Neural cell (in vitro differentiated cells): ENCODE data around the gene EXD3. TPM values are rescaled to one million over a fixed set of nuclear protein-coding genes. Genes with fewer than 3 reads are reported as not detected.

ENCODE experiments used
- H2AFZ ChIP-seq: fragments of 200-600, 300-800 bp; sonication (generic), shearing (Covaris generic); 2 replicates; pipeline ENCODE4 v1.6.0; 2014; ENCODE audit warnings: low read depth, mild to moderate bottlenecking, antibody characterized with exemption, low read length, moderate library complexity
- H3F3A ChIP-seq: fragments of 200-600 bp; shearing (Covaris generic); 2 replicates; pipeline ENCODE4 v1.6.1; 2016; ENCODE audit warnings: mild to moderate bottlenecking, moderate library complexity, mixed read lengths, antibody characterized with exemption, low read length; ENCODE audit not compliant: insufficient read depth, poor library complexity, severe bottlenecking
- H3K27ac ChIP-seq: fragments of 200-600, 300-800 bp; sonication (generic), shearing (Covaris generic); 2 replicates; pipeline ENCODE4 v1.5.1; 2014; ENCODE audit warnings: mild to moderate bottlenecking, low read length, moderate library complexity
- H3K27me3 ChIP-seq: fragments of 300-800, 200-600 bp; sonication (generic), shearing (Covaris generic); 2 replicates; pipeline ENCODE4 v1.6.0; 2014; ENCODE audit warnings: mild to moderate bottlenecking, low read depth, low read length, moderate library complexity; ENCODE audit not compliant: insufficient read depth
- H3K36me3 ChIP-seq: fragments of 300-800, 200-600 bp; sonication (generic), shearing (Covaris generic); 2 replicates; pipeline ENCODE4 v1.5.1; 2014; ENCODE audit warnings: mild to moderate bottlenecking, antibody characterized with exemption, low read length, moderate library complexity; ENCODE audit not compliant: insufficient read depth
- H3K4me2 ChIP-seq: fragments of 300-800, 200-600 bp; sonication (generic), shearing (Covaris generic); 2 replicates; pipeline ENCODE4 v1.6.0; 2014; ENCODE audit warnings: mild to moderate bottlenecking, low read length
- H3K4me3 ChIP-seq: fragments of 300-800, 200-600 bp; sonication (generic), shearing (Covaris generic); 2 replicates; pipeline ENCODE4 v1.5.1; 2014; ENCODE audit warnings: mild to moderate bottlenecking, low read length, moderate library complexity
- H3K79me2 ChIP-seq: fragments of 200-600 bp; shearing (Covaris generic); replicated peaks from 2 replicates; pipeline ENCODE4 v1.6.0; 2014; ENCODE audit warnings: mild to moderate bottlenecking, low read length, moderate library complexity; ENCODE audit not compliant: insufficient read depth
- H3K9ac ChIP-seq: fragments of 300-800, 200-600 bp; sonication (generic), shearing (Covaris generic); 2 replicates; pipeline ENCODE4 v1.6.1; 2016; ENCODE audit warnings: mild to moderate bottlenecking, low read length, mixed read lengths
- H3K9me2 ChIP-seq: fragments of 200-600 bp; shearing (Covaris generic); 2 replicates; pipeline ENCODE4 v1.6.1; 2016; ENCODE audit warnings: mild to moderate bottlenecking, low read length, mixed read lengths; ENCODE audit not compliant: insufficient read depth
- H3K9me3 ChIP-seq: fragments of 200-600, 300-800 bp; sonication (generic), shearing (Covaris generic); 2 replicates; pipeline ENCODE4 v1.6.1; 2016; ENCODE audit warnings: mild to moderate bottlenecking, mixed run types, low read length, moderate library complexity, mixed read lengths
- H4K20me1 ChIP-seq: fragments of 200-600 bp; shearing (Covaris generic); 2 replicates; pipeline ENCODE4 v1.6.1; 2016; ENCODE audit warnings: mild to moderate bottlenecking, mixed run types; ENCODE audit not compliant: insufficient read depth
- CTCF ChIP-seq: fragments of 450-650 bp; IDR thresholded peaks from 2 replicates; pipeline ENCODE4 v1.5.1; 2014; ENCODE audit warnings: antibody characterized with exemption, mild to moderate bottlenecking, moderate library complexity; ENCODE audit not compliant: poor library complexity, severe bottlenecking
- EP300 ChIP-seq: fragments of 450-650 bp; conservative IDR thresholded peaks from 2 replicates; pipeline ENCODE4 v1.6.1; 2014; ENCODE audit warnings: antibody characterized with exemption, mild to moderate bottlenecking, moderate library complexity; ENCODE audit not compliant: poor library complexity, severe bottlenecking
- EZH2 ChIP-seq: fragments of 200-600, 300-800 bp; shearing (Covaris generic), sonication (generic); IDR thresholded peaks from 2 replicates; pipeline ENCODE4 v1.6.1; 2014; ENCODE audit warnings: antibody characterized with exemption, low read length, borderline replicate concordance, mild to moderate bottlenecking; ENCODE audit not compliant: insufficient read depth, poor library complexity, severe bottlenecking
- MXI1 ChIP-seq: fragments of 450-650 bp; conservative IDR thresholded peaks from 2 replicates; pipeline ENCODE4 v1.6.1; 2014; ENCODE audit warnings: antibody characterized with exemption, mild to moderate bottlenecking; ENCODE audit not compliant: poor library complexity, severe bottlenecking
- POLR2AphosphoS5 ChIP-seq: IDR thresholded peaks from 2 replicates; pipeline ENCODE4 v1.6.1; 2012
- RAD21 ChIP-seq: fragments of 450-650 bp; conservative IDR thresholded peaks from 2 replicates; pipeline ENCODE4 v1.6.1; 2014; ENCODE audit warnings: antibody characterized with exemption, mild to moderate bottlenecking, moderate library complexity
- REST ChIP-seq: IDR thresholded peaks from 2 replicates; pipeline ENCODE4 v1.6.1; 2012; ENCODE audit warnings: borderline replicate concordance
- SMC3 ChIP-seq: fragments of 450-650 bp; conservative IDR thresholded peaks from 2 replicates; pipeline ENCODE4 v1.6.1; 2014; ENCODE audit warnings: antibody characterized with exemption, mild to moderate bottlenecking, moderate library complexity; ENCODE audit not compliant: poor library complexity
- TAF1 ChIP-seq: IDR thresholded peaks from 2 replicates; pipeline ENCODE4 v1.6.1; 2012; ENCODE audit warnings: low read depth
- polyA plus RNA-seq: library from polyadenylated mRNA; depleted of rRNA; stranded (reverse); fragments of >200 nt; gene quantifications from 2 replicates; pipeline ENCODE4 v1.2.3, GENCODE V29; 2014

The EXD3 gene
- polyA plus RNA-seq, 1 donor from 2014 or later: 32.9 TPM

GRCh38 chr9:137429546-137429890 lies 6.6 kb upstream of the EXD3 start:
- no peaks in the 10 kb centered on the region for H3K9me3 ChIP-seq
- TF ChIP-seq REST (no peak), POLR2AphosphoS5 (no peak), SMC3 (no peak), MXI1 (no peak), TAF1 (no peak), RAD21 (no peak), EZH2 (no peak)
- H3F3A ChIP-seq: no peaks in the 10 kb centered on the region
- H3K79me2 ChIP-seq: no peaks in the 10 kb centered on the region
- no peak overlapping the region for H3K4me3 ChIP-seq
- no peaks in the 10 kb centered on the region for H3K9me2 ChIP-seq
- H3K9ac ChIP-seq: no peak overlapping the region
- no peak overlapping the region for H2AFZ ChIP-seq
- no peak overlapping the region for H3K27ac ChIP-seq
- H3K27me3 ChIP-seq: no peaks in the 10 kb centered on the region
- H3K4me2 ChIP-seq: no peak overlapping the region
- H3K36me3 ChIP-seq: no peaks in the 10 kb centered on the region
- H4K20me1 ChIP-seq: no peaks in the 10 kb centered on the region

- Histone ChIP-seq H3K27ac (no peak overlapping the region), H3K4me3 (no peak overlapping the region), H3F3A (no peaks in the 10 kb centered on the region), H3K36me3 (no peaks in the 10 kb centered on the region), H3K9me2 (no peaks in the 10 kb centered on the region), H3K79me2 (no peaks in the 10 kb centered on the region), H4K20me1 (no peaks in the 10 kb centered on the region), H3K4me2 (no peak overlapping the region), H2AFZ (no peak overlapping the region), H3K9ac (no peak overlapping the region), H3K9me3 (no peaks in the 10 kb centered on the region), H3K27me3 (no peaks in the 10 kb centered on the region)
- no peak for TF ChIP-seq EZH2
- no peak for TF ChIP-seq MXI1
- no peak for TF ChIP-seq TAF1
- TF ChIP-seq REST: no peak
- TF ChIP-seq SMC3: no peak
- no peak for TF ChIP-seq CTCF
- TF ChIP-seq EP300: no peak
- no peak for TF ChIP-seq POLR2AphosphoS5
- TF ChIP-seq RAD21: no peak
Measured at GRCh38 chr9:137428841-137429545, 6.0 kb upstream of the EXD3 start.
